Hypothalamus (tissue), 51 donors: ENCODE measurements around the gene KDM2A.

Source experiments
- DNase-seq, 51 donors: peaks; one replicate each; lab custom pipeline; 2025; lab: John Stamatoyannopoulos, UW

The KDM2A gene

DNA sequence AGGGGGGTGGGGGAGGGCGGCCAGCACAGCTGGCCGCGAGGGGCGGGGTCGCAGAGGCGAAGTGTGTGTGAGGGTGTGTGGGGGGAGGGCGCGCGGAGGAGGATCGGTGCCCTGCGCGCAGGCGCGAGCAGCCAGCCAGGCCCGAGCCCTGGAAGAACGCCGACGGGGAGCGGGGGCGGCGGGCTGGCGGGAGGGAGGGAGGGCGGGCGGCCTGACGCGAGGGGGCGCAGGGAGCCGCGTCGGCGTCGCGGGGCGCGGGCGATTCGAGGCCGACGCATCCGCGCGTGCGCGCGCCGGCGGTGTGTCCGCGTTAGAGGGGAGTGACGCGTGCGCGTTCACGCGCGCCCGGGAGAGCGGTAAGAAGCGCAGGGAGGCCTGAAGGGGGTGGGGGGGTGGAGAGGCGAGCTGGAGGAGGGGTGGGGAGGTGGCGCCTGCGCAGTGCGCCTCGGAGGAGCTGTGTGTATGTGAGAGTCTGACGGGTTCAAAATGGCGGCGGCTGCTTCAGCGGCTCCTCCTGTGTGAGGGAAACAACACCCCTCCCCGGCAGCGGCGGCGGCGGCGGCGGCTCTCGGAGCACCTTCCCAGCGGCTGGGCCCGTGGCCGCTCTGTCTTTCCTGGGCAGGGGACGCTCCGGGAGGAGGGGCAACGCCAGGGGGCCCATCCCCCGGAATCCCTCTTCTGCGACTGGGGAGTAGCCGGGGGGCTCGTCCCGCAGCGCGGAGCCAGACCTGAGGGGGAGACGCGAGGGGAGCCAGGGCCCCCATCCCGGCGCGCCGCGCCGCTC, at the start of gene KDM2A:
TSS of gene KDM2A (plus strand) at position 463 of the 784 bp plus-strand sequence. CDS start 2,054 bp downstream, outside the sequence.
- DNase-seq, result peak; percentile 91 to 100 (median 98)

GRCh38 chr11:67071420-67072284, 47.4 kb upstream of the KDM2A start:
- DNase-seq, result peak in 46 of 51 donors; percentile 3 to 74 (median 38)

DNA sequence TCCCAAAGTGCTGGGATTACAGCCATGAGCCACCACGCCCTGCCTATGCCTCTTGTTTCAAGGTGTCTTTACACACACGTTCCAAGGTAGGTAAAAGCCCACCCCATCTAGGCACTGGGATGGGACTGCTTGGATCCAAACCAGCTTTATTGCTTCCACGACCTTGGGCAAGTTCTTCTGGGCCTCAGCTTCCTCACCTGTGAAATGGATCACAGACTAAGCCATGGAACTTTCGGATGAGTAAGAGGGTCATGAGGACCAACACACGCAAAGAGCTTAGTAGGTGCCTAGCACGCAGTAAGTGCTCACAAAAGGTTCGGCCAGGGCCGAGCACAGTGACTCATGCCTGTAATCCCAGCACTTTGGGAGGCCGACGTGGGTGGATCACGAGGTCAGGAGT, 46.8 kb upstream of the KDM2A start:
- no peak for DNase-seq

DNA sequence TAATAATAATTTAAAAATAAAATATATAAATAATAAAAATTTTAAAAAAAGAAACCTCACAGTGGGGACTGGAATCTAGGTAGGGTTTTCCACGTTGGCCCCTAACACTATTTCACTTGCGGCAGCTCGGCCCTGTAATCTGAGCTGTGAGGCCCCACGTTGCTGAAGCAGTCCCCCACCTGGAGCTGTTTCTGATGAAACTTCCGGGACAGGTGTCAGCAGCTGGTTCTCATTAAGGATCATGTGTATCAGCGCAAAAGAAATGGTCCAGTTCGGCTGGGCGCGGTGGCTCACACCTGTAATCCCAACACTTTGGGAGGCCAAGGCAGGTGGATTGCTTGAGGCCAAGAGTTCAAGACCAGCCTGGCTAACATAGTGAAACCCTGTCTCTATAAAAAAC, 45.2 kb upstream of the KDM2A start:
- no peak for DNase-seq

DNA sequence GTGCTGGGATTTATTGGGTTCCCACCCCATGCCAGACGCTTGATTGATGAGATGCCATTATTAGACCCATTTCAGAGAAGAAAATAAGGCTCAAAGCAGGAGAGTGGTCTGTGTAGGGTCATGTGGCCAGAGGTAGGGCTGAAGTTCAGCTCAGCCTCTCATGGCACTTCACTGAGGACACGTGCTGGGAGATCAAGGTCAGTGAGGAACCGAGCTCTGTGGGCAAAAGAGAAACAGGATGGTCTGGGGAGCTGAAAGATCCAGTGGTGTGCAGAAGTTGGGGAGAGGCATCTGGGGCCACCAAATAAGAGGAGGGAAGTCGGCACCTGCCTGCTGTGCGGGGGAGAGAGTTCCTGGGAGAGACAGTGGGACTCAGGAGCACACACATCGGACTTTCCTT, 42.9 kb upstream of the KDM2A start:
- DNase-seq, result no peak

DNA sequence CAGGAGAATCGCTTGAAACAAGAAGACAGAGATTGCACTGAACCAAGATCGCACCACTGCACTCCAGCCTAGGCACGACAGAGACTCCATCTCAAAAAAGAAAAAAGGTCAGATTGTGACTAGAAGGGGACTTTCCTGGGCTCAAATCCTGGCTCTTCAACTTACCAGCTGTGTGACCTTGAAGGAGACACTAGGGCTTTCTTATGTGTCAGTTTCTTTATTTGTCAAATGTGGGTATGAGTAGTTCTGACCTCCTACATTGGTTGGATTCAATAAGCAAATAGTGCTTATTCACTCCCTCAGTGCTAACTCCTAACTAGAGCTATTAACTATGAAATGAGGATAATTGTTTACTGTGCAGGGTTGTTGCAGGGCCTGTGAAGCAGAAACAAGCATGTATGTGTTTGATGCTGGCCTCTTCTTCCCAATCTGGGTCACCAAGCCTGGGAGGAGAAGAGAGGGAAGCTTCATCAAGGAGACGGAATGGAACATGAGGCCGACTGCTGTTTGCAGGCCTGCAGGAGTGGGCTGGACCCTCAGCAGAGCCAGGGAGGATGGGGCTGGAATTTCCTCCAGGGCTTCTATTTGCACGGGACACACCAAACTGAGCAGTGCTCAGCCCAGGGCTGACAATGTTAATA, 39.9 kb upstream of the KDM2A start:
- no peak for DNase-seq

DNA sequence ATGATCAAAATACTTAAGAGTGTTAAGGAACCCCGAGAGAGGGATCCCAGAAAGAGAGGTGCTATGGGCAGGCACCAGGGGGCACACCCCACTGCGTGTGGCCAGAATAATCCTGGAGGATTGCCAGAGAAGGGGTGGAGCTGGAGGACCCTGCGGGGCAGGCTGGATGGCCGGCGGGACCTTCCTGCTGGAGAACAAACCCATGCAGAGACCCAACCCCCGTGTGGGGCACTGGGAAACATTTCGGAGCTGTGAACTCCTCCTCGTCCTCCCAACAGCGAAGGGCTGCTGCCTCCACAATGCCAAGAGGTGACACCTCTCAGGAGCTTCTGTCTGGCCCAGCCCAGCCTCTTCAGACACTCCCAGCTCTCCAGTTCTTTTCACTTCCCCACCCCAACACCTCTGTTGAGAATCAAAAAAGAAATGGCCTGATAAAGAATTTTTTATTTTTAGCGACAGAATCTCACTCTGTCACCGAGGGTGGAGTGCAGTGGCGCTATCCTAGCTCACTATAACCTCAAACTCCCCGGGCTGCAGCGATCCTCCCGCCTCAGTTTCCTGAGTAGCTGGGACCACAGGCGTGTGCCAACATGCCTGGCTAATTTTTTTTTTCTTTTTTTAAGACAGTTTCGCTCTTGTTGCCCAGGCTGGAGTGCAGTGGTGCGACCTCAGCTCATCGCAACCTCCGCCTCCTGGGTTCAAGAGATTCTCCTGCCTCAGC, 36.8 kb upstream of the KDM2A start:
- DNase-seq, result no peak

DNA sequence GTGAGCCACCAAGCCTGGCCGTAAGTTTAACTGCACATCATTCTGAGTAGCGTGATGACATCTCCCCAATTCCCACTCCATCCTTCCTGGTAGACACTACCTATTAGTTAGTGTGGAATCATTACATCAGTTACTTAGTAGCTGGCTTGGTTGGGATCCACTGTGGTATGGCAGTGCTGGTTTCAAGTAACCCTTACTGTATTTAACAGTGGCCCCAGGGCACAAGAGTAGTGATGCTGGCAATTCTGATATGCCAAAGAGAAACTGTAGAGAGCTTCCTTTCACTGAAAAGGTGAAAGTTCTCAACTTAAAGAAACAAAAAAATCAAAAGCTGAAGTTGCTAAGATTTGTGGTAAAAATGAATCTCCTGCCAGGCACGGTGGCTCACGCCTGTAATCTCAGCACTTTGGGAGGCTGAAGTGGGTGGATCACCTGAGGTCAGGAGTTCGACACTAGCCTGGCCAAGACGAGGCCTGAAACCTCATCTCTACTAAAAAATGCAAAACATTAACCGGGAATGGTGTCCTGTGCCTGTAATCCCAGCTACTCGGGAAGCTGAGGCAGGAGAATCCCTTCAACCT, 35.2 kb upstream of the KDM2A start:
- DNase-seq, result no peak

DNA sequence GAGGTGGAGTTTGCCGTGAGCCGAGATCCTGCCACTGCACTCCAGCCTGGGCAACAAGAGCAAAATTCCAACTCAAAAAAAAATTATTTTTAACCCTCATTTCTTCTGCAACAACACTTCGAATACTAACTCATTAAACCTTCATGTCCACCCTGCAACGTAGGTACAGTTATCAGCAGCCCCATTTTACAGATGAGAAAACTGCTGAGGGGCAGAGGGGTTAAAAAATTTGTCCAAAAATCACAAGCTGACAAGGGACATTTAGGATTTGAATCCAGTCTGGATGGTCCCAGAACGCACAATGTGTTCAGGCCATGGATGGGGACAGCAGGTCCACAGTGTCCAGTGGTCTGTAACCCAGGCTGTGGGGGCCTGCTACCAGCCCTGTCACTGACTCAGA, 33.4 kb upstream of the KDM2A start:
- DNase-seq, result no peak

DNA sequence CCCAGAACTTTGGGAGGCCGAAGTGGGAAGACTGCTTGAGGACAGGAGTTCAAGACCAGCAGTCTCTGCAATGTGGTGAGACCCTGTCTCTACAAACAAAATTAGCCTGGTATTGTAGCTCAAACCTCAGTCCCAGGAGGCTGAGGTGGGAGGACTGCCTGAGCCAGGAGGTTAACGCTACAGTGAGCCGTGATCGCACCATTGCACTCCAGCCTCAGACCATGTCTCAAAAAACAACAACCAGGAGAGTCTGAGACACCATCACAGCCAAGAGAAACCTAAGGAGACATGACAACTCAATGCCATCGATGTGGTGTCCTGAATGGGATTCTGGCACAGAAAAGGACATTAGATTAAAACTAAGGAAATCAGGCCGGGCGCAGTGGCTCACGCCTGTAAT, 28.3 kb upstream of the KDM2A start:
- DNase-seq, result no peak

DNA sequence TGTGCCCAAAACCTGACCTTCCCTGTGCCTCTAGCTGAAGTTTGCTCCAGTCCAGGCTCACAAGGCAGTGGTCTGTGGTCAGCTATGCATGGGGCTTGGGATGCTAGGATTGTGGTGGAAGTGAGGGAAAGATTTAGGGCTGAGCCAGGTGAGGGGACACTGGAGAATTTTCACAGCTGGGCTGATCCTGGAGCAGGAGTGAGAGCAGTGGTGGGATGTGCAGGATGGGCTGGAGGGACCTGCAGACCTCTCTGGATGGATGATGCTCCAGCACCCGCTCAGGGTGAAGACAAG, 23.9 kb upstream of the KDM2A start:
- no peak for DNase-seq

DNA sequence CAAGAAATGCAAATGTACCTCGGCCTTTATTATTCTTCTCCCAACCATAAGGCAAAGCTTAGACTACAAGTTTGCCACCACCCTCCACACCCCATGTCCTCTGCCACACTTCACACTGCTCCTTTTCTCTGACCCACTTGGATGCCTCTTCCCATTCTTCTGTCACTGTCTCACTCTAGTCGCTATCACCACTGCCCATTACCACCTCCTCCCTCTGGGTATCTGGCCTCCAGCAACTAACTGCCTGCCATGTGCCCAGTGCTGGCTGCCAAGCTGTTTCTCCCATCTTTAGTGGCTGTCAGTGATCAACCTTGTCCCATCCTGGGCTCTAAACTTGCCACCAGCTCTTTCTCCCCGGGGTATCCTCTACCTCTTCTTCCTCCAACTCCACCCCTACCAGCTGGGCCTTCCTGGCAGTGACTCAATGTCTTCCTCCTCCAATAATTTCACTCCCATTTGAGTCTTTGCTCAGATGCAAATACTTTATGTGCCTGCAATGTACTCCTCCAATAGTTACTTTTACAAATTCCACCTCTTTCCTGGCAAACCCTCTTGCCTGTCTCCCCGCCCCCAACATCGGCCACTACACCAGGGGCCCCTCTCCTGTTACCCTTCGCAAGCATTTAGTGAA, 20.1 kb upstream of the KDM2A start:
- DNase-seq, result no peak

- no peak for DNase-seq
These were observed 19.2 kb upstream of the KDM2A start for GRCh38 chr11:67099831-67100324.

GRCh38 chr11:67102664-67103063, 16.4 kb upstream of the KDM2A start:
- no peak for DNase-seq

- no peak for DNase-seq
These were observed 13.1 kb upstream of the KDM2A start for GRCh38 chr11:67105964-67106363.

GRCh38 chr11:67111261-67111660, 7.8 kb upstream of the KDM2A start:
- DNase-seq, result no peak

DNA sequence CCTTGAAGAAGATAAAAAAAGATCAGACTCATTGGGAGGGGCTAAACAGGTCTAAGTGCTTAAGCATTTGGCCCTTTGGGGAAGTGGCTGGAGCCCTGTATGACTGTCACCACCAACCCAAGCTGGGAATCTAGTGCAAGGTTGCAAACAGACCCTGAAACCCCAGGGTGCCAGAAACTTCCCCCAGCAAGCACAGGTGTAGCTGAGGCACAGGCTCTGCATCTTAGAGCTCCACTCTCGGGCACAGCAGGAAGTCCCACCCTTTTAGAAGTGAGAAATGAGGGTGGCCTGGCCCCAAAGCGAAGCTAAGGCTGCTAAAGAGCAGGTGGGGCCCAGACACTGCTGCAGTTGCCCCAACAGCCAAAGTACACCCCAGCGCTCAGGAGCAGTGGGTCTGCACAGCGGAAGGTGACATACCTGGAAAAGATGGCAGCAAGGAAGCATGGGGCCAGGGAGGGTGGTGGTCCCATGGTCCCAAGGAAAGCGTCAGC, 5.8 kb upstream of the KDM2A start:
- no peak for DNase-seq

DNA sequence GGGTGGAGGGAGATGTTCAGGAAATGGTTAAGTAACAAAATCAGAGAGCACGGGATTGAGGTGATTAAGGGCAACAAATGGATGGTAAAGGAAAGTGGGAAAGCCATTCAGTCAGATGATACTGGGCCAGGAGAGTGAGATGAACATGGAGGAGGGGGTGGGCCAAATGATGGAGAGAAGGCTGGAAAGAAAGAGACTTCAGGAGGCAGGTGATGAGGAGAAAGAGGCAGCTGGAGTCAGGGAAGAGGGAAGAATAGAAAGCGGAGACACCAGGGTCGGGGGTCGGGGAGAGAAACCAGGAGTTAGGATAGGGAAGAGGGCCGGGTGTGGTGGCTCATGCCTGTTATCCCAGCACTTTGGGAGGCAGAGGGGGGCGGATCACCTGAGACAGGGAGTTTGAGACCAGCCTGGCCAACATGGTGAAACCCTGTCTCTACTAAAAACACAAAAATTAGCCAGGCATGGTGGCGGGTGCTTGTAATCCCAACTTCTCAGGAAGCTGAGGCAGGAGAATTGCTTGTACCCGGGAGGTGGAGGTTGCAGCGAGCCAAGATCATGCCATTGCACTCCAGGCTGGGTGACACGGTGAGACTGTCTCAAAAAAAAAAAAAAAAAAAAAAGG, 4.7 kb upstream of the KDM2A start:
- DNase-seq, result no peak

DNA sequence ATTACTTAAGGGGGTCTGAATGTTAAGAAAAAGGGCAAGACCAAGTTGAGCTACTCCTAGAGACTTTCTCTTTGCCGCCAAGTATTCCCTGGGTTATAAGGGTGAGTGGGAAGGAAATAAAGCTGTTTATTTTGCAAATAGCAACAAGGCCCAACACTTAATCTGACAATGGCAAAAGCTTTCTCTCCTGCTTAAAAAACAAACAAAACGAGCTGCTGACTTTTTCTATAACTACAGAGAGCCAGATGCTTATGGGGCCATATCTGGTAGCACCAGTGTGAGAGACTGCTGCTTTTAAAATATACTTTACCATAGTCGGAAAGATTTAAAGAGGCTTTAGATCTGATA, 2.3 kb upstream of the KDM2A start:
- no peak for DNase-seq
